Endodermal cell (in vitro differentiated cells): Measurements from ENCODE around the gene YLPM1. TPM values are rescaled to one million over a fixed set of nuclear protein-coding genes. Genes with fewer than 3 reads are reported as not detected.
A peak's percentile ranks its signal among the peaks of the same experiment; 100 is the strongest.

Experiments used
- DNase-seq: peaks from one replicate; pipeline ENCODE4 v3.0.0-alpha.2; 2017
- H3K27ac ChIP-seq: 2 replicates; pipeline ENCODE4 v1.5.1; 2013; ENCODE audit warnings: mild to moderate bottlenecking, low read depth, low read length, moderate library complexity
- H3K27me3 ChIP-seq: 2 replicates; pipeline ENCODE4 v1.6.1; 2013; ENCODE audit warnings: mild to moderate bottlenecking, low read length, moderate library complexity; ENCODE audit not compliant: insufficient read depth, control insufficient read depth, poor library complexity, severe bottlenecking
- H3K36me3 ChIP-seq: 2 replicates; pipeline ENCODE4 v1.7.0; 2013; ENCODE audit warnings: mild to moderate bottlenecking, low read length, moderate library complexity; ENCODE audit not compliant: control insufficient read depth, insufficient read depth
- H3K4me1 ChIP-seq: one replicate; pipeline ENCODE4 v1.7.0; 2013; ENCODE audit warnings: low read length; ENCODE audit not compliant: control insufficient read depth, insufficient read depth
- H3K4me3 ChIP-seq: 2 replicates; pipeline ENCODE4 v1.5.1; 2013; ENCODE audit warnings: mild to moderate bottlenecking, low read length, moderate library complexity
- H3K9ac ChIP-seq: 2 replicates; pipeline ENCODE4 v1.6.1; 2013; ENCODE audit warnings: mild to moderate bottlenecking, low read length, moderate library complexity; ENCODE audit not compliant: poor library complexity, severe bottlenecking; ENCODE audit errors: extremely low read depth
- H3K9me3 ChIP-seq: 2 replicates; pipeline ENCODE4 v1.6.1; 2013; ENCODE audit warnings: mild to moderate bottlenecking, low read length, moderate library complexity; ENCODE audit not compliant: control insufficient read depth
- H3K27ac Mint-ChIP-seq: 2 replicates; pipeline ENCODE4 v1.8.0; 2020; ENCODE audit warnings: mixed read lengths
- H3K27me3 Mint-ChIP-seq: 2 replicates; pipeline ENCODE4 v1.8.0; 2021; ENCODE audit warnings: mild to moderate bottlenecking, mixed read lengths; ENCODE audit not compliant: insufficient read depth
- H3K36me3 Mint-ChIP-seq: 2 replicates; pipeline ENCODE4 v1.8.0; 2020; ENCODE audit warnings: low read depth, mixed read lengths
- H3K4me1 Mint-ChIP-seq: 2 replicates; pipeline ENCODE4 v1.8.0; 2020; ENCODE audit warnings: mixed read lengths
- H3K4me3 Mint-ChIP-seq: 2 replicates; pipeline ENCODE4 v1.8.0; 2020; ENCODE audit warnings: mild to moderate bottlenecking, moderate library complexity, mixed read lengths
- H3K9me3 Mint-ChIP-seq: 2 replicates; pipeline ENCODE4 v1.8.0; 2020; ENCODE audit warnings: mild to moderate bottlenecking, mixed read lengths
- CTCF ChIP-seq: fragments of 200-600 bp; sonication (generic); conservative IDR thresholded peaks from 2 replicates; pipeline ENCODE4 v1.5.0; 2021; ENCODE audit warnings: antibody characterized with exemption, mild to moderate bottlenecking
- WGBS, 2 experiments: methylation state at CpG; one replicate each; pipeline versions ENCODE4 v1.1.5 to v1.1.7; 2013; ENCODE audit warnings: missing lambda C conversion rate in 2 of 2, mixed read lengths in 1 of 2; ENCODE audit not compliant: insufficient coverage in 1 of 2, insufficient read length in 1 of 2; 5-methylcytosine and 5-hydroxymethylcytosine counted together
- total RNA-seq, 2 donors: library from RNA; stranded (reverse); fragmentation: NEBNext Ultra II Directional in 1 of 2; extraction: Animal tissue kit (Norgen Biotek cat#: 25700) in 1 of 2; gene quantifications; 2 replicates in 1 of 2; 3 replicates in 1 of 2; pipeline ENCODE4 v1.2.1, GENCODE V29; 2021

YLPM1 gene
- total RNA-seq, 2 donors from 2014 or later = 75.2 to 76.2 TPM

GRCh38 chr14:74832849-74833248 is 69.7 kb downstream of the YLPM1 start:
- no peak overlapping the region for H3K9ac ChIP-seq
- no peaks in the 10 kb centered on the region for H3K27me3 ChIP-seq
- no peaks in the 10 kb centered on the region for H3K9me3 ChIP-seq
- Mint-ChIP-seq H3K36me3 (peaks cover 34% of the 10 kb centered on the region), H3K27me3 (no peaks in the 10 kb centered on the region), H3K27ac (no peak overlapping the region), H3K4me3 (no peak overlapping the region), H3K9me3 (no peaks in the 10 kb centered on the region), H3K4me1 (no peaks in the 10 kb centered on the region)
- DNase-seq = no peak
- peaks cover 72% of the 10 kb centered on the region for H3K36me3 ChIP-seq
- no peak for TF ChIP-seq CTCF
- H3K27ac ChIP-seq = no peak overlapping the region
- 90 to 100% methylated on average over 2 to 4 of the region's 4 CpGs for WGBS, 2 experiments
- no peaks in the 10 kb centered on the region for H3K4me1 ChIP-seq
- no peak overlapping the region for H3K4me3 ChIP-seq

- Histone ChIP-seq H3K4me1 (no peaks in the 10 kb centered on the region), H3K9me3 (no peaks in the 10 kb centered on the region), H3K9ac (no peak overlapping the region), H3K27ac (no peak overlapping the region), H3K27me3 (no peaks in the 10 kb centered on the region), H3K36me3 (peaks cover 70% of the 10 kb centered on the region), H3K4me3 (no peak overlapping the region)
- H3K4me3 Mint-ChIP-seq = no peak overlapping the region
- H3K4me1 Mint-ChIP-seq = no peaks in the 10 kb centered on the region
- H3K9me3 Mint-ChIP-seq = no peaks in the 10 kb centered on the region
- no peaks in the 10 kb centered on the region for H3K27me3 Mint-ChIP-seq
- DNase-seq = no peak
- no peak for TF ChIP-seq CTCF
- peak overlapping the region; percentile 31 for H3K27ac Mint-ChIP-seq
- peaks cover 28% of the 10 kb centered on the region for H3K36me3 Mint-ChIP-seq
- 94 to 97% methylated on average over 3 to 5 of the region's 5 CpGs for WGBS, 2 experiments
Observed at GRCh38 chr14:74834692-74835392, 71.7 kb downstream of the YLPM1 start.

GRCh38 chr14:74835645-74836250 is 72.6 kb downstream of the YLPM1 start:
- Histone ChIP-seq H3K9me3 (no peaks in the 10 kb centered on the region), H3K4me1 (no peaks in the 10 kb centered on the region), H3K27me3 (no peaks in the 10 kb centered on the region), H3K27ac (no peak overlapping the region), H3K4me3 (no peak overlapping the region), H3K9ac (no peak overlapping the region), H3K36me3 (peaks cover 70% of the 10 kb centered on the region)
- Mint-ChIP-seq H3K27me3 (no peaks in the 10 kb centered on the region), H3K9me3 (no peaks in the 10 kb centered on the region), H3K27ac (no peak overlapping the region), H3K4me3 (no peak overlapping the region), H3K36me3 (peaks cover 25% of the 10 kb centered on the region), H3K4me1 (no peaks in the 10 kb centered on the region)
- WGBS, 2 experiments = 99 to 100% methylated on average over 4 to 7 of the region's 7 CpGs
- DNase-seq = no peak
- TF ChIP-seq CTCF = no peak
